GM23338 (cell line): ENCODE results near the gene SCRT2. TPM values are rescaled to one million over a fixed set of nuclear protein-coding genes. Genes with fewer than 3 reads are reported as not detected.

Experiments
- CREB1 ChIP-seq: fragments of 250-450 bp; sonication (Bioruptor Pico); IDR thresholded peaks from 2 replicates; pipeline ENCODE4 v1.5.0; 2020; ENCODE audit warnings: low read depth, mild to moderate bottlenecking, moderate library complexity
- EZH2 ChIP-seq: fragments of 200-600 bp; sonication (generic); IDR thresholded peaks from one replicate; pipeline ENCODE4 v1.8.0; 2017; ENCODE audit warnings: antibody characterized with exemption, mild to moderate bottlenecking, low read depth; ENCODE audit not compliant: unreplicated experiment
- EZH2phosphoT487 ChIP-seq: fragments of 200-600 bp; sonication (generic); IDR thresholded peaks from one replicate; pipeline ENCODE4 v1.8.1; 2018; ENCODE audit warnings: antibody characterized with exemption; ENCODE audit not compliant: unreplicated experiment
- JUNB ChIP-seq: IDR thresholded peaks from one replicate; pipeline ENCODE4 v1.6.1; 2016; ENCODE audit warnings: antibody characterized with exemption; ENCODE audit not compliant: unreplicated experiment
- NANOG ChIP-seq: IDR thresholded peaks from 2 replicates; pipeline ENCODE4 v1.6.1; 2016; ENCODE audit warnings: antibody characterized with exemption, borderline replicate concordance
- POLR2AphosphoS5 ChIP-seq: IDR thresholded peaks from 2 replicates; pipeline ENCODE4 v1.6.1; 2016; ENCODE audit warnings: antibody characterized with exemption, low read depth
- STAT1 ChIP-seq: IDR thresholded peaks from one replicate; pipeline ENCODE4 v1.6.1; 2016; ENCODE audit warnings: antibody characterized with exemption; ENCODE audit not compliant: unreplicated experiment
- ZNF331 ChIP-seq: fragments of 250-450 bp; sonication (Bioruptor Pico); IDR thresholded peaks from 2 replicates; pipeline ENCODE4 v1.5.0; 2020; ENCODE audit warnings: low read depth, mild to moderate bottlenecking, moderate library complexity
- polyA plus RNA-seq: library from polyadenylated mRNA; unstranded; fragments of >200 nt; fragmentation: Nextera tagmentation; extraction: Ambion mirVana; gene quantifications from 2 replicates; pipeline ENCODE4 v1.2.1, GENCODE V29; 2016
- total RNA-seq: library from RNA; depleted of rRNA; stranded (reverse); fragments of >200 nt; shearing (Covaris generic); gene quantifications from 2 replicates; pipeline ENCODE4 v1.2.3, GENCODE V29; 2014
- TF ChIP-seq, protein P1 (sequence below): fragments of 250-450 bp; sonication (Bioruptor Pico); IDR thresholded peaks from 2 replicates; pipeline ENCODE4 v1.5.0; 2020; ENCODE audit warnings: mild to moderate bottlenecking, moderate library complexity
- TF ChIP-seq, protein P2 (sequence below): IDR thresholded peaks from 2 replicates; pipeline ENCODE4 v1.6.1; 2016; ENCODE audit warnings: antibody characterized with exemption
- TF ChIP-seq, protein P3 (sequence below), 2 experiments: fragments of 200-600 bp in 1 of 2; sonication (generic) in 1 of 2; conservative IDR thresholded peaks; 2 replicates each; pipeline versions ENCODE4 v1.5.1 to v1.6.1; 2016 to 2017; ENCODE audit warnings: antibody characterized with exemption in 2 of 2, low read depth in 2 of 2, mild to moderate bottlenecking in 2 of 2, moderate library complexity in 1 of 2

SCRT2 gene
- total and polyA plus RNA-seq, 2 experiments from 2014 or later = 0.31 TPM; not detected in 1

DNA sequence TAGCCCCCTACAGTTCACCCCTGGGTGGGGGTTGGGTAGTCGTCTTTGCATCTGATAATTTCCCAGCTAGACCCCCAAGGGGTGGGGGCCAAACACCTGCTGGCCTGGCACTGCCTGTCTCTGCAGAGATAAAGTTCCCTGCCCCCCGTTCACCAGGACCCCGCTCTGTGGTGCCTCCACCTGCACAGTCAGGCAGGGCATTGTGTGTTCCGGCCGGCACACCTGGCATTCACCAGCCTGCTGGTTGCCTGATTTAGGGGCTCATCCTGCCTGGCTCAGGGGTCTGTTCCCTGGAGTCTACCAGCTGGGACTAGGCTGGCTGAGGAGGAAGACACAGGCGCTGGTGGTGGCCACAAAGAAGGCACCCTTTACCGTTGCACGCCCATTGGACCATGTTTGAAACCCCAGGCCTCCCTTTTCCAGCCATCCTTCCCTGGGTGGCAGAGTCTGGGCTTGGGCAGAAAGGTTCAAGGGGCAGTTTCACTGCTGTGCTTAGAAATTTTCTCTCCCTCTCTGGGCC, 30.8 kb upstream of the SCRT2 start (continued):
- TF ChIP-seq, protein P1, sequence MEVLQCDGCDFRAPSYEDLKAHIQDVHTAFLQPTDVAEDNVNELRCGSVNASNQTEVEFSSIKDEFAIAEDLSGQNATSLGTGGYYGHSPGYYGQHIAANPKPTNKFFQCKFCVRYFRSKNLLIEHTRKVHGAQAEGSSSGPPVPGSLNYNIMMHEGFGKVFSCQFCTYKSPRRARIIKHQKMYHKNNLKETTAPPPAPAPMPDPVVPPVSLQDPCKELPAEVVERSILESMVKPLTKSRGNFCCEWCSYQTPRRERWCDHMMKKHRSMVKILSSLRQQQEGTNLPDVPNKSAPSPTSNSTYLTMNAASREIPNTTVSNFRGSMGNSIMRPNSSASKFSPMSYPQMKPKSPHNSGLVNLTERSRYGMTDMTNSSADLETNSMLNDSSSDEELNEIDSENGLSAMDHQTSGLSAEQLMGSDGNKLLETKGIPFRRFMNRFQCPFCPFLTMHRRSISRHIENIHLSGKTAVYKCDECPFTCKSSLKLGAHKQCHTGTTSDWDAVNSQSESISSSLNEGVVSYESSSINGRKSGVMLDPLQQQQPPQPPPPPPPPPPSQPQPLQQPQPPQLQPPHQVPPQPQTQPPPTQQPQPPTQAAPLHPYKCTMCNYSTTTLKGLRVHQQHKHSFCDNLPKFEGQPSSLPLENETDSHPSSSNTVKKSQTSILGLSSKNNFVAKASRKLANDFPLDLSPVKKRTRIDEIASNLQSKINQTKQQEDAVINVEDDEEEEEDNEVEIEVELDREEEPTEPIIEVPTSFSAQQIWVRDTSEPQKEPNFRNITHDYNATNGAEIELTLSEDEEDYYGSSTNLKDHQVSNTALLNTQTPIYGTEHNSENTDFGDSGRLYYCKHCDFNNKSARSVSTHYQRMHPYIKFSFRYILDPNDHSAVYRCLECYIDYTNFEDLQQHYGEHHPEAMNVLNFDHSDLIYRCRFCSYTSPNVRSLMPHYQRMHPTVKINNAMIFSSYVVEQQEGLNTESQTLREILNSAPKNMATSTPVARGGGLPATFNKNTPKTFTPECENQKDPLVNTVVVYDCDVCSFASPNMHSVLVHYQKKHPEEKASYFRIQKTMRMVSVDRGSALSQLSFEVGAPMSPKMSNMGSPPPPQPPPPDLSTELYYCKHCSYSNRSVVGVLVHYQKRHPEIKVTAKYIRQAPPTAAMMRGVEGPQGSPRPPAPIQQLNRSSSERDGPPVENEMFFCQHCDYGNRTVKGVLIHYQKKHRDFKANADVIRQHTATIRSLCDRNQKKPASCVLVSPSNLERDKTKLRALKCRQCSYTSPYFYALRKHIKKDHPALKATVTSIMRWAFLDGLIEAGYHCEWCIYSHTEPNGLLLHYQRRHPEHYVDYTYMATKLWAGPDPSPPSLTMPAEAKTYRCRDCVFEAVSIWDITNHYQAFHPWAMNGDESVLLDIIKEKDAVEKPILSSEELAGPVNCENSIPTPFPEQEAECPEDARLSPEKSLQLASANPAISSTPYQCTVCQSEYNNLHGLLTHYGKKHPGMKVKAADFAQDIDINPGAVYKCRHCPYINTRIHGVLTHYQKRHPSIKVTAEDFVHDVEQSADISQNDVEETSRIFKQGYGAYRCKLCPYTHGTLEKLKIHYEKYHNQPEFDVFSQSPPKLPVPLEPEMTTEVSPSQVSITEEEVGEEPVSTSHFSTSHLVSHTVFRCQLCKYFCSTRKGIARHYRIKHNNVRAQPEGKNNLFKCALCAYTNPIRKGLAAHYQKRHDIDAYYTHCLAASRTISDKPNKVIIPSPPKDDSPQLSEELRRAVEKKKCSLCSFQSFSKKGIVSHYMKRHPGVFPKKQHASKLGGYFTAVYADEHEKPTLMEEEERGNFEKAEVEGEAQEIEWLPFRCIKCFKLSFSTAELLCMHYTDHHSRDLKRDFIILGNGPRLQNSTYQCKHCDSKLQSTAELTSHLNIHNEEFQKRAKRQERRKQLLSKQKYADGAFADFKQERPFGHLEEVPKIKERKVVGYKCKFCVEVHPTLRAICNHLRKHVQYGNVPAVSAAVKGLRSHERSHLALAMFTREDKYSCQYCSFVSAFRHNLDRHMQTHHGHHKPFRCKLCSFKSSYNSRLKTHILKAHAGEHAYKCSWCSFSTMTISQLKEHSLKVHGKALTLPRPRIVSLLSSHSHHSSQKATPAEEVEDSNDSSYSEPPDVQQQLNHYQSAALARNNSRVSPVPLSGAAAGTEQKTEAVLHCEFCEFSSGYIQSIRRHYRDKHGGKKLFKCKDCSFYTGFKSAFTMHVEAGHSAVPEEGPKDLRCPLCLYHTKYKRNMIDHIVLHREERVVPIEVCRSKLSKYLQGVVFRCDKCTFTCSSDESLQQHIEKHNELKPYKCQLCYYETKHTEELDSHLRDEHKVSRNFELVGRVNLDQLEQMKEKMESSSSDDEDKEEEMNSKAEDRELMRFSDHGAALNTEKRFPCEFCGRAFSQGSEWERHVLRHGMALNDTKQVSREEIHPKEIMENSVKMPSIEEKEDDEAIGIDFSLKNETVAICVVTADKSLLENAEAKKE (CRISPR knock-in tag) = no peak
- no peak for TF ChIP-seq STAT1
- no peak for TF ChIP-seq NANOG
- TF ChIP-seq, protein P2, sequence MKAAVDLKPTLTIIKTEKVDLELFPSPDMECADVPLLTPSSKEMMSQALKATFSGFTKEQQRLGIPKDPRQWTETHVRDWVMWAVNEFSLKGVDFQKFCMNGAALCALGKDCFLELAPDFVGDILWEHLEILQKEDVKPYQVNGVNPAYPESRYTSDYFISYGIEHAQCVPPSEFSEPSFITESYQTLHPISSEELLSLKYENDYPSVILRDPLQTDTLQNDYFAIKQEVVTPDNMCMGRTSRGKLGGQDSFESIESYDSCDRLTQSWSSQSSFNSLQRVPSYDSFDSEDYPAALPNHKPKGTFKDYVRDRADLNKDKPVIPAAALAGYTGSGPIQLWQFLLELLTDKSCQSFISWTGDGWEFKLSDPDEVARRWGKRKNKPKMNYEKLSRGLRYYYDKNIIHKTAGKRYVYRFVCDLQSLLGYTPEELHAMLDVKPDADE = no peak
- no peak for TF ChIP-seq POLR2AphosphoS5
- TF ChIP-seq CREB1 (CRISPR knock-in tag) = no peak
- TF ChIP-seq, protein P3, sequence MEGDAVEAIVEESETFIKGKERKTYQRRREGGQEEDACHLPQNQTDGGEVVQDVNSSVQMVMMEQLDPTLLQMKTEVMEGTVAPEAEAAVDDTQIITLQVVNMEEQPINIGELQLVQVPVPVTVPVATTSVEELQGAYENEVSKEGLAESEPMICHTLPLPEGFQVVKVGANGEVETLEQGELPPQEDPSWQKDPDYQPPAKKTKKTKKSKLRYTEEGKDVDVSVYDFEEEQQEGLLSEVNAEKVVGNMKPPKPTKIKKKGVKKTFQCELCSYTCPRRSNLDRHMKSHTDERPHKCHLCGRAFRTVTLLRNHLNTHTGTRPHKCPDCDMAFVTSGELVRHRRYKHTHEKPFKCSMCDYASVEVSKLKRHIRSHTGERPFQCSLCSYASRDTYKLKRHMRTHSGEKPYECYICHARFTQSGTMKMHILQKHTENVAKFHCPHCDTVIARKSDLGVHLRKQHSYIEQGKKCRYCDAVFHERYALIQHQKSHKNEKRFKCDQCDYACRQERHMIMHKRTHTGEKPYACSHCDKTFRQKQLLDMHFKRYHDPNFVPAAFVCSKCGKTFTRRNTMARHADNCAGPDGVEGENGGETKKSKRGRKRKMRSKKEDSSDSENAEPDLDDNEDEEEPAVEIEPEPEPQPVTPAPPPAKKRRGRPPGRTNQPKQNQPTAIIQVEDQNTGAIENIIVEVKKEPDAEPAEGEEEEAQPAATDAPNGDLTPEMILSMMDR (conservative IDR thresholded peaks at IDR 0.05; ENCODE audit: low read depth in 2 of 2) = no peak
- TF ChIP-seq EZH2 = no peak
- TF ChIP-seq ZNF331 (CRISPR knock-in tag) = no peak
- no peak for TF ChIP-seq JUNB
- no peak for TF ChIP-seq EZH2phosphoT487
